ENCODE results near the gene USF2. TPM values are rescaled to one million over a fixed set of nuclear protein-coding genes. Genes with fewer than 3 reads are reported as not detected.

Gene USF2
- total and polyA plus RNA-seq, 2 donors (not counting 1 experiment from before 2014, with no cell fraction given): 318 to 377 TPM

GRCh38 chr19:35316560-35316959, 47.8 kb downstream of the USF2 start:
- H3K27ac Mint-ChIP-seq: peak overlapping the region; percentile 80
- H3K9me3 Mint-ChIP-seq (ENCODE audit: insufficient read depth): no peaks in the 10 kb centered on the region
- intact Hi-C loops (cut with micrococcal nuclease): loop anchor here (2.0 kb wide), 1 partner anchor 14 kb away; no protein-coding TSS in a partner anchor

More at GRCh38 chr19:35316560-35316959, 47.8 kb downstream of the USF2 start:
- Histone ChIP-seq H3K79me2 (ENCODE audit: control insufficient read depth, insufficient read depth, low read length) (peaks cover 47% of the 10 kb centered on the region), H3K36me3 (replicated peaks in 1 of 2; ENCODE audit: control extremely low read depth in 1 of 2, control insufficient read depth in 1 of 2, extremely low read depth in 1 of 2, insufficient read depth in 2 of 2, low read length in 1 of 2) (no peaks in the 10 kb centered on the region), H2AFZ (ENCODE audit: insufficient read depth, low read depth, low read length, poor library complexity, severe bottlenecking) (no peak overlapping the region), H4K20me1 (ENCODE audit: control insufficient read depth, insufficient read depth, low read length, poor library complexity, severe bottlenecking) (no peaks in the 10 kb centered on the region), H3K9ac (ENCODE audit: low read length) (peak overlapping the region; percentile 10), H3K27me3 (replicated peaks in 1 of 4; ENCODE audit: control extremely low read depth in 1 of 4, control insufficient read depth in 3 of 4, insufficient read depth in 4 of 4, low read length in 3 of 4) (no peaks in the 10 kb centered on the region), H3K4me3 (ENCODE audit: control extremely low read depth in 1 of 5, extremely low read depth in 1 of 5, insufficient read depth in 1 of 5, low read depth in 2 of 5, low read length in 4 of 5) (peak overlapping the region in 1 of 5 experiments; percentile 7), H3K27ac (ENCODE audit: low read length in 2 of 2) (peak overlapping the region; percentile 75 to 81), H3K9me3 (ENCODE audit: control extremely low read depth in 1 of 3, control insufficient read depth in 2 of 3, insufficient read depth in 1 of 3, low read length in 2 of 3) (no peaks in the 10 kb centered on the region), H3K4me2 (replicated peaks; ENCODE audit: low read depth, low read length, poor library complexity, severe bottlenecking) (peak overlapping the region; percentile 52), H3K4me1 (ENCODE audit: control insufficient read depth in 2 of 2, insufficient read depth in 2 of 2, low read length in 2 of 2) (peaks cover 70 to 92% of the 10 kb centered on the region in 2 donors)
- POLR2A ChIA-PET: interaction anchor here (8.3 kb wide), 1 partner anchor 15 kb away, joined by 106 read pairs; the partner anchor contains the start of gene CD22
- WGBS (ENCODE audit: insufficient coverage): 61% methylated on average over 6 of the region's 9 CpGs
- Mint-ChIP-seq H3K4me1 (peaks cover 69% of the 10 kb centered on the region), H3K27me3 (no peaks in the 10 kb centered on the region), H3K4me3 (peak overlapping the region; percentile 76)
- no peak for TF ChIP-seq CTCF (IDR thresholded peaks at IDR 0.05)
- TF ChIP-seq EZH2 (IDR thresholded peaks at IDR 0.05; ENCODE audit: borderline replicate concordance, insufficient read depth, low read depth, low read length, poor library complexity, severe bottlenecking): no peak
- DNase-seq: peak; percentile 53
- ATAC-seq (ENCODE audit: low read depth): peak; percentile 29
- CTCF ChIA-PET: interaction anchor here (0.5 to 2.5 kb wide), 12 partner anchors 9 to 377 kb away, joined by 3 to 13 read pairs (median 6); partner anchors contain the start of gene FFAR1

All from B cell (primary cell).